HG03097 (cell line): Measurements from ENCODE around the gene NCLN.
"Not testable (repeated sequence)": the region's sequence is repeated elsewhere in the genome, so short reads cannot be mapped to it uniquely, and the experiment has no call there.

Source experiments
- ATAC-seq: cut with Tn5 transposase; IDR thresholded peaks from one replicate; pipeline ENCODE4 v1.9.1; 2021; ENCODE audit not compliant: unreplicated experiment, low FRiP score

NCLN gene

GRCh38 chr19:3185461-3186159 lies at the start of gene NCLN:
Gene NCLN (plus strand): TSS chr19:3185930. CDS start chr19:3186031, 101 bp downstream.
- ATAC-seq = peak; percentile 77

GRCh38 chr19:3135961-3136683 lies 49.6 kb upstream of the NCLN start, which contains the start of gene GNA15:
Gene GNA15 (plus strand): TSS chr19:3136033. CDS start chr19:3136451, 418 bp downstream.
- ATAC-seq = no peak

GRCh38 chr19:3136684-3137055 lies 49.1 kb upstream of the NCLN start:
- ATAC-seq = no peak

GRCh38 chr19:3137119-3137518 lies 48.6 kb upstream of the NCLN start:
- ATAC-seq = no peak

GRCh38 chr19:3138268-3138667 lies 47.5 kb upstream of the NCLN start:
- no peak for ATAC-seq

GRCh38 chr19:3140667-3141038 lies 45.1 kb upstream of the NCLN start:
- no peak for ATAC-seq

GRCh38 chr19:3142292-3142670 lies 43.4 kb upstream of the NCLN start:
- no peak for ATAC-seq

GRCh38 chr19:3142781-3143337 lies 42.9 kb upstream of the NCLN start:
- no peak for ATAC-seq

- ATAC-seq = no peak
These were observed 39.6 kb upstream of the NCLN start for GRCh38 chr19:3145909-3146676.

GRCh38 chr19:3146677-3147100 lies 39.0 kb upstream of the NCLN start:
- ATAC-seq = no peak

- ATAC-seq = no peak
These were observed 37.2 kb upstream of the NCLN start for GRCh38 chr19:3148503-3148902.

GRCh38 chr19:3149089-3149488 lies 36.6 kb upstream of the NCLN start:
- no peak for ATAC-seq

GRCh38 chr19:3149526-3150505 lies 35.9 kb upstream of the NCLN start:
- ATAC-seq = no peak

- ATAC-seq = no peak
These were observed 34.9 kb upstream of the NCLN start for GRCh38 chr19:3150739-3151329.

GRCh38 chr19:3151563-3152418 lies 33.9 kb upstream of the NCLN start:
- no peak for ATAC-seq

- no peak for ATAC-seq
These were observed 33.3 kb upstream of the NCLN start for GRCh38 chr19:3152419-3152780.

- ATAC-seq = no peak
These were observed 32.2 kb upstream of the NCLN start for GRCh38 chr19:3153286-3154230.

GRCh38 chr19:3154447-3154846 lies 31.3 kb upstream of the NCLN start:
- not testable (repeated sequence) for ATAC-seq
